ENCODE measurements around the gene MAML1. TPM values are rescaled to one million over a fixed set of nuclear protein-coding genes. Genes with fewer than 3 reads are reported as not detected.

Gene MAML1
- polyA plus RNA-seq, 1 of the 3 experiments (the other 2 are of a cell fraction) = 8.1 TPM

DNA sequence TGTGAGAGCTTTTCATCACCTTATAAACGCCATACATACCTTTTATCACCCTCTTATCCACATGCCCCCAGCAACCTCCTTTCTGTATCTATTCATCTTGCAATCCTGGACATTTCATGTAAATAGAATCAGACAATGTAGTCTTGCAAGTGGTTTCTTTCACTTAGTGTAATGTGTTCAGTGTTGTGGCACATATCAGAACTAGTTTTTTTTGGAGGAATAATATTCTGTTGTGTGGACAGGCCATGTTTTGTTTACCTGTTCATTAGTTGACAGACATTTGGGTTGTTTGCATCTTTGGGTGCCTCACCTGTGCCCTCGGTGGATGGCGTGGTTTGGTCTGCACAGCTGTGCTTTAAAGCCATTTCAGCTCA, 89.4 kb downstream of the MAML1 start:
- Histone ChIP-seq H3K4me2 (peak overlapping the region; percentile 75), H3K9me2 (no peaks in the 10 kb centered on the region), H3K9ac (peak overlapping the region; percentile 97; the same call in 1 of the 2 replicates), H3K79me2 (ENCODE audit: insufficient read depth) (peaks cover 67% of the 10 kb centered on the region), H4K20me1 (ENCODE audit: insufficient read depth) (peaks cover 61% of the 10 kb centered on the region), H3K27me3 (ENCODE audit: insufficient read depth) (no peaks in the 10 kb centered on the region), H3K9me3 (no peaks in the 10 kb centered on the region), H2AFZ (ENCODE audit: low read depth) (no peak overlapping the region), H3K4me3 (ENCODE audit: low read depth in 2 of 2, low read length in 1 of 2) (peak overlapping the region; percentile 97), H3F3A (replicated peaks; ENCODE audit: insufficient read depth) (peaks cover 11% of the 10 kb centered on the region), H3K36me3 (replicated peaks in 1 of 2; ENCODE audit: control insufficient read depth in 1 of 2, insufficient read depth in 2 of 2, low read length in 1 of 2) (peaks cover 37 to 38% of the 10 kb centered on the region in 2 experiments), H3K27ac (ENCODE audit: low read depth in 2 of 2, low read length in 1 of 2) (peak overlapping the region; percentile 56 to 94; a peak in 3 of 4 replicates), H3K4me1 (ENCODE audit: control insufficient read depth in 1 of 2, insufficient read depth in 2 of 2, low read depth in 1 of 2, low read length in 1 of 2) (peaks cover 22 to 39% of the 10 kb centered on the region in 2 experiments)
- ChIA-PET CTCF (interaction anchor here (1.2 to 1.8 kb wide), 4 partner anchors 20 to 59 kb away, joined by 4 to 10 read pairs (median 6); no protein-coding TSS in a partner anchor), POLR2A (interaction anchor here (0.6 to 1.0 kb wide), 5 partner anchors 11 to 58 kb away, joined by 3 to 6 read pairs (median 3); partner anchors contain the start of gene MRNIP)
- 49% methylated on average over 3 of the region's 3 CpGs for WGBS (ENCODE audit: low lambda C conversion rate)
- no peak for DNase-seq
- TF ChIP-seq FOXJ3 (CRISPR knock-in tag; IDR thresholded peaks at IDR 0.05) (0 out of 2 replicates have a peak, but pooled peaks have one; percentile 6), GATA2 (CRISPR knock-in tag; IDR thresholded peaks at IDR 0.05) (peak; percentile 40), FOSL2 (IDR thresholded peaks at IDR 0.05; ENCODE audit: borderline replicate concordance, low read depth) (no peak)
- TF ChIP-seq, protein P1, sequence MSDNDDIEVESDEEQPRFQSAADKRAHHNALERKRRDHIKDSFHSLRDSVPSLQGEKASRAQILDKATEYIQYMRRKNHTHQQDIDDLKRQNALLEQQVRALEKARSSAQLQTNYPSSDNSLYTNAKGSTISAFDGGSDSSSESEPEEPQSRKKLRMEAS (IDR thresholded peaks at IDR 0.05; ENCODE audit: low read depth) = 0 out of 2 replicates have a peak, but pooled peaks have one; percentile 1

DNA sequence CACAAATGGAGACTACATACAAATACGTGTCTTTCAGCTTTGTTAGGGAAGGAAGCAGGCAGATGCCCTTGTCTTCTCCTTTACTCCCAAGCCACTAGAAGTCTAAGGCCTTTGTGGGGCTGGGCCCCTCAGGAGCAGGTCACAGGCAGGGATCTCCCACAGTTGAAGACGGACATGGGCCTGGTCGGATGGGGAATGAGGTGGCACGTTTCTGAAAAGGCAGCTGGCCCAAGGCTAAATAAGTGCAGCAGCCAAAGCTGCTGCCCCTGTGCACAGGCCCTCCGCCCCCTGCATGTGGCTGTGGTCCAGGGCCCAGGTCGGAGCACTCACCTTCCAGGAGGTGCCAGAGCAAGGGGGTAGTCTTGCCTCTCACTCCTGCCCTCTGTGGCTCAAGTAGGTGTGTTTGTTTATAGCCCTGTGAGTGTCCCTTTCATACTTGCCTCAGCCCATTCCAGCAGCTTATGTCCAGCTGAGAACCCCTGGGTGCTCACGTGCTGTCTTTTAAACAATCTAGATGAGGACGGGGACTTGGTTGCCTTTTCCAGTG, 89.9 kb downstream of the MAML1 start:
- Histone ChIP-seq H3K4me3 (ENCODE audit: low read depth in 2 of 2, low read length in 1 of 2) (peak overlapping the region; percentile 97), H3F3A (replicated peaks; ENCODE audit: insufficient read depth) (peaks cover 11% of the 10 kb centered on the region), H3K27ac (ENCODE audit: low read depth in 2 of 2, low read length in 1 of 2) (peak overlapping the region in 1 of 2 experiments; percentile 56; a peak in 2 of 4 replicates), H3K9me2 (no peaks in the 10 kb centered on the region), H3K79me2 (ENCODE audit: insufficient read depth) (peaks cover 70% of the 10 kb centered on the region), H3K9me3 (no peaks in the 10 kb centered on the region), H2AFZ (ENCODE audit: low read depth) (no peak overlapping the region), H3K9ac (peak overlapping the region; percentile 97; the same call in 1 of the 2 replicates), H3K4me1 (ENCODE audit: control insufficient read depth in 1 of 2, insufficient read depth in 2 of 2, low read depth in 1 of 2, low read length in 1 of 2) (peaks cover 22 to 39% of the 10 kb centered on the region in 2 experiments), H3K36me3 (replicated peaks in 1 of 2; ENCODE audit: control insufficient read depth in 1 of 2, insufficient read depth in 2 of 2, low read length in 1 of 2) (peaks cover 38 to 43% of the 10 kb centered on the region in 2 experiments), H4K20me1 (ENCODE audit: insufficient read depth) (peaks cover 65% of the 10 kb centered on the region), H3K27me3 (ENCODE audit: insufficient read depth) (no peaks in the 10 kb centered on the region), H3K4me2 (peak overlapping the region; percentile 75)
- TF ChIP-seq SIN3A (IDR thresholded peaks at IDR 0.05; ENCODE audit: borderline replicate concordance, low read depth, low read length) = no peak
- no peak for TF ChIP-seq GABPA (IDR thresholded peaks at IDR 0.05; ENCODE audit: low read depth)
- WGBS (ENCODE audit: low lambda C conversion rate) = 58% methylated on average over 6 of the region's 8 CpGs
- ChIA-PET POLR2A (interaction anchor here (0.6 to 1.0 kb wide), 5 partner anchors 11 to 58 kb away, joined by 3 to 6 read pairs (median 3); partner anchors contain the start of gene MRNIP), CTCF (interaction anchor here (1.2 to 1.8 kb wide), 3 partner anchors 21 to 60 kb away, joined by 4 to 10 read pairs (median 7); no protein-coding TSS in a partner anchor)
- no peak for DNase-seq

DNA sequence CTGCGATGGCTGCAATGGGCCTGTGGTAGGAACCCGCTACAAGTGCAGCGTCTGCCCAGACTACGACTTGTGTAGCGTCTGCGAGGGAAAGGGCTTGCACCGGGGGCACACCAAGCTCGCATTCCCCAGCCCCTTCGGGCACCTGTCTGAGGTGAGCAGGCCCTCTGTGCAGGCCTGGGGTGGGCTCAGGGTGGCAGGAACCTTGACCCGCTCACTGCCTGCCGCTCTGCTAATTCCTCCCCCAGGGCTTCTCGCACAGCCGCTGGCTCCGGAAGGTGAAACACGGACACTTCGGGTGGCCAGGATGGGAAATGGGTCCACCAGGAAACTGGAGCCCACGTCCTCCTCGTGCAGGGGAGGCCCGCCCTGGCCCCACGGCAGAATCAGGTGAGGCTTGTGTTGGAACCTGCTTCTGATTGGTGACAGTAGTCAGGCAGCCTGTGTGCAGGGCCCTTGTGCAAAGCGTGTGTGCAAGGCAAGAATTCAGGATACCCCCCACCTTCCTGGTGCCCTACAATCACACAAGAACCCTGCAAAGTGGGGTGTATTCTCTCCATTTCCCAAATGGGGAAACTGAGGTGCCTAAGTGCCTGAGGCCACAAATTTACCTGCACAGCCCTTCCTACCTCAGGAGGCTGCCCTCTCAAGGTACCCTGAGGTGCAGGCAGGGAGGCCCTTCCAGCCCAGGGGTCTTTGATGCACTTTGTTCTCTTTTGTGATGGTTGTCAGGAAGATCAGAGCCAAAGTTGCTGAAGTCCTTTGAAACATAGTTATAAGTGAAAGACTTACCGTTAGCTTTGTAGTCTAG, 91.5 kb downstream of the MAML1 start:
- H4K20me1 ChIP-seq (ENCODE audit: insufficient read depth) = peaks cover 75% of the 10 kb centered on the region
- H3K79me2 ChIP-seq (ENCODE audit: insufficient read depth) = peaks cover 78% of the 10 kb centered on the region
- H3K9me3 ChIP-seq = no peaks in the 10 kb centered on the region
- POLR2A ChIA-PET = no interaction called here
- no peak overlapping the region for H2AFZ ChIP-seq (ENCODE audit: low read depth)
- peak overlapping the region; percentile 75; the same call in 1 of the 2 replicates for H3K4me2 ChIP-seq
- 85% methylated on average over 9 of the region's 22 CpGs for WGBS (ENCODE audit: low lambda C conversion rate)
- peaks cover 16% of the 10 kb centered on the region for H3F3A ChIP-seq (replicated peaks; ENCODE audit: insufficient read depth)
- DNase-seq = no peak
- no peaks in the 10 kb centered on the region for H3K9me2 ChIP-seq
- H3K4me3 ChIP-seq (ENCODE audit: low read depth in 2 of 2, low read length in 1 of 2) = no peak overlapping the region
- no peak overlapping the region for H3K27ac ChIP-seq (ENCODE audit: low read depth in 2 of 2, low read length in 1 of 2)
- CTCF ChIA-PET = no interaction called here
- no peaks in the 10 kb centered on the region for H3K27me3 ChIP-seq (ENCODE audit: insufficient read depth)
- H3K4me1 ChIP-seq (ENCODE audit: control insufficient read depth in 1 of 2, insufficient read depth in 2 of 2, low read depth in 1 of 2, low read length in 1 of 2) = peaks cover 22 to 27% of the 10 kb centered on the region in 2 experiments
- H3K9ac ChIP-seq = no peak overlapping the region
- TF ChIP-seq CHD2 (IDR thresholded peaks at IDR 0.05; ENCODE audit: low read length, partially characterized antibody) = no peak
- TF ChIP-seq EZH2phosphoT487 (IDR thresholded peaks at IDR 0.05; ENCODE audit: borderline replicate concordance, low read depth) = no peak
- H3K36me3 ChIP-seq (replicated peaks in 1 of 2; ENCODE audit: control insufficient read depth in 1 of 2, insufficient read depth in 2 of 2, low read length in 1 of 2) = peaks cover 52 to 59% of the 10 kb centered on the region in 2 experiments

Data from SK-N-SH (cell line).